C4-2B (cell line): Measurements from ENCODE around the gene INPP4B.
A peak's percentile ranks its signal among the peaks of the same experiment; 100 is the strongest.

Experiments used
- H3K27ac ChIP-seq: fragments of 450-650 bp; 2 replicates; pipeline ENCODE4 v1.5.1; 2017
- CTCF ChIP-seq: fragments of 450-650 bp; conservative IDR thresholded peaks from 2 replicates; pipeline ENCODE4 v1.5.1; 2017; ENCODE audit warnings: mild to moderate bottlenecking
- ZFX ChIP-seq: fragments of 450-650 bp; IDR thresholded peaks from 2 replicates; pipeline ENCODE4 v1.6.1; 2017

Gene INPP4B

GRCh38 chr4:142713282-142714030, 132.6 kb downstream of the INPP4B start:
- TF ChIP-seq ZFX: no peak
- no peak for TF ChIP-seq CTCF
- no peak overlapping the region for H3K27ac ChIP-seq

- TF ChIP-seq CTCF (no peak), ZFX (no peak)
- H3K27ac ChIP-seq: 0 out of 2 replicates have a peak overlapping the region, but pooled peaks have one; percentile 7
Observed at GRCh38 chr4:142708231-142708630, 137.9 kb downstream of the INPP4B start.

GRCh38 chr4:142707401-142707800, 138.7 kb downstream of the INPP4B start:
- H3K27ac ChIP-seq: no peak overlapping the region
- TF ChIP-seq CTCF: no peak
- TF ChIP-seq ZFX: no peak

- no peak for TF ChIP-seq CTCF
- no peak overlapping the region for H3K27ac ChIP-seq
Observed at GRCh38 chr4:142706381-142706780, 139.7 kb downstream of the INPP4B start.

GRCh38 chr4:142705820-142706219, 140.3 kb downstream of the INPP4B start:
- TF ChIP-seq ZFX: no peak
- TF ChIP-seq CTCF: no peak
- H3K27ac ChIP-seq: no peak overlapping the region

GRCh38 chr4:142703694-142704309, 142.3 kb downstream of the INPP4B start:
- no peak for TF ChIP-seq CTCF
- TF ChIP-seq ZFX: no peak
- no peak overlapping the region for H3K27ac ChIP-seq

GRCh38 chr4:142701017-142701416, 145.1 kb downstream of the INPP4B start:
- TF ChIP-seq ZFX: no peak
- TF ChIP-seq CTCF: no peak
- no peak overlapping the region for H3K27ac ChIP-seq
